GM19240 (cell line): ENCODE results near the gene KLHL12.
"Not testable (repeated sequence)": the region's sequence is repeated elsewhere in the genome, so short reads cannot be mapped to it uniquely, and the experiment has no call there.

Source experiments
- DNase-seq: peaks from one replicate; pipeline ENCODE4 v3.0.0; 2011; ENCODE audit warnings: low spot score; ENCODE audit not compliant: insufficient read length

KLHL12 gene

DNA sequence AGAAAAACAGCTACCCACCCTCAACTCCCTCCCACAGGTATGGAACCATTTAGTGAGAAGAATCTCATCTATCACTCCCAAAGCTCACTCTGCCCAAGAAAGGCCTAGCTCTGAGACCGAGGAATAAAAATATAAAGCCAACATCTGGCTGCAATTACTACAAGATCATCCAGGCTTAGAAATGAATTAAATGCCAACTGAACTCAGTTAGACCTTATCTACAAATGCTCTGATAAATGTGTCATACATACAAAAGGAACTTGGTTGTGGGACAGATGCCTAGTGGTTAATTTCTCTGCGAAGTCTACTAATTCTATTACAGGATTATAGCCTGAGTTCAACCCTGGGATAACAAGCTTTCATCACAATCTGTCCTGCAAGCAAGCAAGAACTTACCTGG lies 24.4 kb upstream of the KLHL12 start:
- no peak for DNase-seq

- DNase-seq = no peak
These were observed 18.4 kb upstream of the KLHL12 start for GRCh38 chr1:202945483-202945882.

- DNase-seq = no peak
These were observed 17.4 kb upstream of the KLHL12 start for GRCh38 chr1:202944438-202944921.

DNA sequence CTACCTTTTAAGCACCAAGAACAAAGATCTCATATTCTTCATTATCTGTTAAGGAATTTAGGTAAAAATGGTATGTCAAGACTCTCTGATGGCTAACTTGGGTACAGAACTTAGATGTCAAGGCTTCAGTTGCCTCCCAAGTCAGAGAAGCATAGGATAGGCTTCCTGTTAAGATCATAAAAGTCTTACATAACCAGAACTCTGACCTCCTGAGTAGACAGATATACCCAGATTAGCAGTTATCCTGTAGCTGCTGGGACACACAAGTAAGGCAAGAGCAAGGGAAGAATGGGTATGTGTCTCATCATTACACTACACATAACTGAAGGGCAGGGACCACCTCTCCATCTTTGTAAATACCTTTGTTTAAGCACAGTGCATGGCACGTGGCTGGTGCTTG lies 15.4 kb upstream of the KLHL12 start:
- no peak for DNase-seq

- DNase-seq = no peak
These were observed 14.3 kb upstream of the KLHL12 start for GRCh38 chr1:202941372-202941771.

DNA sequence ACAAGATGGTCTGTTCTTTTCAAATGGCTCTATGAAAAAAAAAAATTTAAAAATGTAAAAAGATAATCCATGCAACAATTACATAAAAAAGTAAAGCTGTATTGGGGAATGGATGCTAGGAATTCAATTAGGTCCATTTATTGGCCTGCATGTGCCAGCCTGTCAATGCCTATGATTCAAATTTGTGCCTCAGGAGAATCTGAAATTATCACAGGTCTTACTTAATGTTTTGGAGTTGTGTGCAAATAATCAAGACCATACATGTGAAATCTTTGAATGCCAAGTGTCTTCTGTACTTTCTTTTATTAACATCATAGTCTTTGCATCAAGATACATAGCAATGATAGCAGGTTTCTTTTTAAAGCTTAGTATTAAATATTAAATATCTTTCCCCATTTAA lies 13.5 kb upstream of the KLHL12 start:
- DNase-seq = no peak

- no peak for DNase-seq
These were observed 11.4 kb upstream of the KLHL12 start for GRCh38 chr1:202938287-202938925.

DNA sequence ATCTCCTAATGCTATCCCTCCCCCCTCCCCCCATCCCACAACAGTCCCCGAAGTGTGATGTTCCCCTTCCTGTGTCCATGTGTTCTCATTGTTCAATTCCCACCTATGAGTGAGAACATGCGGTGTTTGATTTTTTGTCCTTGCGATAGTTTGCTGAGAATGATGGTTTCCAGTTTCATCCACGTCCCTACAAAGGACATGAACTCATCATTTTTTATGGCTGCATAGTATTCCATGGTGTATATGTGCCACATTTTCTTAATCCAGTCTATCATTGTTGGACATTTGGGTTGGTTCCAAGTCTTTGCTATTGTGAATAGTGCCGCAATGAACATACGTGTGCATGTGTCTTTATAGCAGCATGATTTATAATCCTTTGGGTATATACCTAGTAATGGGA lies 9.4 kb upstream of the KLHL12 start:
- not testable (repeated sequence) for DNase-seq

- DNase-seq = no peak
These were observed 8.8 kb upstream of the KLHL12 start for GRCh38 chr1:202935844-202936243.

DNA sequence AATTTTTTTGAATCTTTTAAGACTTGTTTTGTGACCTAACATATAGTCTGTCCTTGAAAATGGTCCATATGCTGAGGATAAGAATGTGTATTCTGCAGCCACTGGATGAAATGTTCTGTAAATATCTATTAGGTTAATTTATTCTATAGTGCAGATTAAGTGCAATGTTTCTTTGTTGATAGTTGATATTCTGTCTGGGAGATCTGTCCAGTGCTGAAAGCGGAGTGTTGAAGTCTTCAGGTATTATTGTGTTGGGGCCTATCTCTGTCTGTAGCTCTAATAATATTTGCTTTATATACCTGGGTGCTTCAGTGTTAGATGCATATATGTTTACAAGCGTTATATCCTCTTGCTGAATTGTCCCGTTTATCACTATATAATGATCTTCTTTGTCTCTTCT lies 7.7 kb upstream of the KLHL12 start:
- no peak for DNase-seq

DNA sequence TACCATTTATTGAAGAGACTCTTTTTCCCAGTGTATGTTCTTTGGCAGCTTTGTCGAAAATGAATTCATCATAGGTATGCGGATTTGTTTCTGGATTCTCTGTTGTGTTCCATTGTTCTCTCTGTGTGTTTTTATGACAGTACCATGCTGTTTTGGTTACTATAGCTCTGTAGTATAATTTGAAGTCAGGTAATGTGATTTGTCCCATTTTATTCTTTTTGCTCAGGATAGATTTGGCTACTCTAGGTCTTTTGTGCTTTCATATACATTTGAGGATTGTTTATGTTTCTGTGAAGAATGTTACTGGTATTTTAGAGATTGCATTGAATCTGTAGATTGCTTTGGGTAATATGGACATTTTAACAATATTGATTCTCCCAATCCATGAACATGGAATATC lies 5.4 kb upstream of the KLHL12 start:
- no peak for DNase-seq

GRCh38 chr1:202923533-202923932 lies 3.5 kb downstream of the KLHL12 start:
- DNase-seq = no peak

DNA sequence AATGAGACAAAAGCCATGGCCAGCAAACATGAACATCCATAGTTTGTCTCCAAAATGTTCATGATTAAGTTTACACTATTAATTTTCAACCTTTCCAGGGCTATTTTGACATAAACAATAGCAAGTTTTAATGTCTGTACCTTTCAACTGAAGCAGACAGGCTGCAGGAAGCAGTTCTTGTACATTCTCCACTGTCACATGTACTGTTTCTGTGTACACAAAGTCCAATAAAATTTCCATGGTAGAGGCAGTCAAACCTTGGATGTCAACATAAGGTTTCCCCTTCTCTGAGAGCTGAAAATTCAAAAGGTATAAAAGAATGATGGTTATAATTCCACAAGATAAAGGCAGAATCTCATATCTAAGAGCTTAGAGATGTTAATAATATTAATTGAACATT lies 7.4 kb downstream of the KLHL12 start:
- DNase-seq = no peak

DNA sequence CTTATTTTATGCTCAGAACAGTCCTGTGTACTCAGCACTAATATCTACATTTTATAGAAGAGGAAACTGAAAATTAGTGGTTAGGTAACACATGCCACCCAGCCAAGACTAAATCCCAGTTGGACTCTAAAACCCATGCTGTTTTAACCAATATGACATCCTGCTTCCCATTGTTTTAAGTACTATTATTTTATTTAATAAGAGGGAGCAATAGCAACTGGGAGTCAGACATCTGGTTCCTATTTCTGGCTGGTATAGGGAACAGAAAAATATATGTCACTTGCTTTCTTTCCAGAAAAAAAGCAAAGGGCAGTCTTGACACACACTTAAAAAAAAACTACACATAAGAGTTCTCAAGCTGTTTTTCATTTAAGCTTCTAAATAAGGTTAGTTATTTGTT lies 11.9 kb downstream of the KLHL12 start:
- DNase-seq = no peak

DNA sequence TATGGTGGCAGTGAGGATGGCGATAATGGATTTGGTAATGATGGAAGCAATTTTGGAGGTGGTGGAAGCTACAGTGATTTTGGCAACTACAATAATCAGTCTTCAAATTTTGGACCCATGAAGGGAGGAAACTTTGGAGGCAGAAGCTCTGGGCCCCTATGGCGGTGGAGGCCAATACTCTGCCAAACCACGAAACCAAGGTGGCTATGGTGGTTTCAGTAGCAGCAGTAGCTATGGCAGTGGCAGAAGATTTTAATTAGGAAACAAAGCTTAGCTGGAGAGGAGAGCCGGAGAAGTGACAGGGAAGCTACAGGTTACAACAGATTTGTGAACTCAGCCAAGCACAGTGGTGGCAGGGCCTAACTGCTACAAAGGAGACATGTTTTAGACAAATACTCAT lies 14.6 kb downstream of the KLHL12 start:
- not testable (repeated sequence) for DNase-seq

- DNase-seq = no peak
These were observed 17.5 kb downstream of the KLHL12 start for GRCh38 chr1:202909494-202909893.

- DNase-seq = no peak
These were observed 18.0 kb downstream of the KLHL12 start for GRCh38 chr1:202908998-202909397.

DNA sequence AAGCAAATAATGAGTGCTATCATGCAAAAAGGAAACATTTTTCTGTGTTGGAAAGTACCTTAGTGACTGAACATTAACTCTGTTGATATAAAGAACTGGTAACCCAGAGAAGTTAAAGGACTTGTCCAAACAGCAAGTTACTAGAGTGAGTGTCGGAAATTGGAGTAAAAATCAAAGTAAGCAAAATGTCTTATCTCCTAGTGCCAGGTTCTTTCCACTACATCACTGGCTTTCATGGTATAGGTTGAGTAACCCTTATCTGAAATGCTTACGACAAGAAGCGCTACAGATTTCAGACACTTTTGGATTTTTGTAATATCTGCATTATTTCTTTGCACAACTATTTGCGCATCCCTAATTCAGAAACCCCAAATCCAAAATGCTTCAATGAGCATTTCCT lies 21.7 kb downstream of the KLHL12 start:
- no peak for DNase-seq

- not testable (repeated sequence) for DNase-seq
These were observed 23.2 kb downstream of the KLHL12 start for GRCh38 chr1:202903808-202904207.

- no peak for DNase-seq
These were observed 25.5 kb downstream of the KLHL12 start for GRCh38 chr1:202901555-202901954.

DNA sequence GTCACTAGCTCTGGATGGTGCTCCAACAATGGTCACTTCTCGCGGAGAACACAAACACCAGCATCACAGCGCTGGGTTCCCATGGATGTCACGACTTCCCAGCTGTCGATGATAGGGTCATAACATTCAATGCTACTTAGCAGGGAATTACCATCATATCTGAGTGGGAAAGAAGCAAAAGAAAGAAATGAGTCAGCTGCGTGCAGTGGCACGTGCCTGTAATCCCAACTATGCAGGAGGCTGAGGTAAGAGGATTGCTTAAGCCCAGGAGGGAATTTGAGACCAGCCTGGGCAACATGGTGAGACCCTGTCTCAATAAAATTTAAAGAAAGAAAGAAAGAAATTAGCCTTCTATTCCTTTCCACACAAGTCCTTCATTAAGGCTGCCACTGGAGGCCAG lies 34.5 kb downstream of the KLHL12 start:
- DNase-seq = no peak

DNA sequence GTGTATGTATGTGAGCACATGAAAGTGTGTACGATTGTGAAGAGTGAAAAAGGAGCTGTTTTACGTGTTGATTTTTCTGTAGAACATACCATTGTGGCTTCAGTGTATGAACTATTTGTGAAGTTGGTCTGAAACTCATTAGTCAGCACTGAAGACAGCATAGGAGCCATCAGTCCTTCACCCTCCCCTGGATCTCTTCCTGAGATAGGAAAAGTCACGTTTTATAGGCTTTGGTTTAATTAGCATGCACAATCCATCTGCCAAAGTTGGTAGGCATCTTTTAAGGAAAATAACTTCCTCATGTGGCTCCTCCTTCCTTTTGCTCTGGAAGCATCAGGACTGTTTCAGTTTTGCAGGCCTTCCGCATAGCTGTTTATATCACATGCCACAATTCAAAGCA lies 36.6 kb downstream of the KLHL12 start:
- no peak for DNase-seq

DNA sequence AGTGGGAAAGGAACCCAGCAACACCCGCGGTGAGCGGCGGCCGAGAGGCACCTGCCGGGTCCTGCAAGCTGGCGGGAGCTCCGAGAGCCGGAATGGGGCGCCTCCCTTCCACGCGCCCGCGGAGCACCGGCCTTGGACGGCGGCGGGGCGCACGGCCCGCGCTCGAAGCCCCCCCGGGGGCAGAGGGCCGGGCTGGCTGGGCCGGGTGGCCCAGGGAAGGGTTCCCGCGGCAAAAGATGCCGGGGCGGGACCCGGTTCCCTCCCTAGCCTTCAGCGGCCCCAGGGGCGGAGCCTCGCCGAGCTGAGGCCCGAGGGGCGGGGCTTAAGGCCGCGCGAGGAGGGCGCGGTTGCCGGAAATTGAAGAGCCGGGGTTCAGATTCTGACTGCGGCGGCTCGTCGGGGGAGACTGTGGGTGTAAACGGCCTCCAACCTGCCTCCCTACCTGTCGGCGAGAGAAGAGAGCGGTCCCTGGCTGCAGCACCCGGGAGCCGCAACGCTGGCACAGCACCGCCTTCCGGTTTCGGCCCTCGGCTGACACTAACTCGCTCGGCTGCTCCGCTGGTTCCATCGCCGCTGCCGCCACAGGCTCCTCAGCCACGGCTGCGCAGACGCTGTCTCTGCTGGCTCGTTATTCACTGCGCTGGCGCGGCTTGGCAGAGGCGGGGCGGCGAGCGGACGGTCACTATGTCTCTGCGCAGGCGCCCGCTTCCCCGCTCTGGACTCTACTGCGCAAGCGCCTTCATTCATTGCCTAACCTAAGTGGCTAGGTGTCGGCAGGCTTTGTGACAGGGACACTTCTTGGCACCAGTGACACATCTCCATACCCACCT lies 38.3 kb downstream of the KLHL12 start, which contains the start of gene RABIF:
TSS of gene RABIF (minus strand) at position 619 of the 830 bp plus-strand sequence. CDS start at position 568, 51 bp downstream.
- DNase-seq = peak; percentile 94
